ENCODE measurements around the gene TWIST2.

TWIST2 gene

DNA sequence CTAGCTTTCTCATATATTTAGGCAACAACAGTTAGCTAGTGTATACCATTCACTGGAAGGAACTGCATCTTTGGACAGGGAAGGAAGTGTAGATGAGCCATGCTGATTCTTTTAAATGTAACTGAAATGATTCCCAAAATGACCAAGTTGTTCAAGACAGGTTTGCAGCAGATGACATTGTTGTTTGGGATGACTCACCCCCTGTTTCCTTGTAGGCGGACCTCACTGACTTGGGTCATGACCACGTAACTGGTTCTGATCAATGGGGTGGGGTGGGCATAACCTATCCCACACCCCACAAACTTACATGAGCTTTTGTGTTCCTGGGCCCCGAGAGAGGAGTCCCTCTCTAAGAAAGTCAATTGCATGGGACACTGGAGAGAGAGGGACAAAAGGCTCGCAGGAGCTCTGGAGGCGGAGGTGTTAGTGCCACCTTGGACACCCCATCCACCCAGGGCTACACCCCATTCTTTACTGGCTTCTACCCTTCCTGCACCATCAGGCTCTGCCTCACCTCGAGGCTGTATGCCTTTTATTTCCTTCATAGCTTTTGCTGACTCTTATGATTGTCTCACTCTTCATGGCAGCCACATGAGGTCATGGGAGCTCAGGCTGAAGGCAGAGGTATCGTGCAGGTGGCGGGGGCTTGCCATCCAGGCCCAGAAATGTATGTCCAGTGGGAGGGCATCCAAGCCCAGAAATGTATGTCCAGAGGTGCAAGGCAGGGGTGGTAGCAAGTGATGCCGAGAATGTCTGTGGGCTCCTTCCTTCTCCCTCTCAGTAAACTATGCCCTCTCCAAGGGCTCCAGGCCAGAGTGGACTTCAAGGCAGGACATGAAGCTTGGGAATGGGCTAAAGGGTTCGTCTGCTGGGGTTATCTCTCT, 108.0 kb downstream of the TWIST2 start:
- DNase-seq (ENCODE audit: low read depth in 2 of 2): no peak

DNA sequence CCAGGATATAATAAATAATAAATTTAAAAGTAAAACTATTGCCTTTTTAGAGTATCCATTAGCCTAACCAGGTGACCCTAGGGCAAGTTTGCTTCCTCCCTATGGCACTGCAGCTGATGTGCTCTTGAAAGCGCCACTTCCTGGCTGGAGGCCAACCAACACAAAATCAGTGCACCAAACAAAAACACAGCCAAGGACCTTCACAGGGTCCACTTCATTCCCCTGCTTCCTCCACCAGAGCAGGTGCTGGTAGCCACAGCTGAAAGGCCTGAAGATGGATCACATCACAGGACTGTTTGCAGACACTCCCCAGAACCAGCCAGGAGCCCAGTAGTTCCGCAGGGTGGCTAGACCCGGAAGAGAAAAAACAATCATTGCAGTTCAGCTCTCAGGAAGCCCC, 108.8 kb downstream of the TWIST2 start:
- no peak for DNase-seq (ENCODE audit: low read depth in 2 of 2)

All from stimulated activated CD8-positive, alpha-beta memory T cell treated with anti-CD3 and anti-CD28 coated beads, Interleukin-15, amount 100 ng/mL, for 48 hours (primary cell).